Body of pancreas (tissue), 4 donors: Measurements from ENCODE around the gene ATP5IF1. TPM values are rescaled to one million over a fixed set of nuclear protein-coding genes. Genes with fewer than 3 reads are reported as not detected.

Experiments
- ATAC-seq: fragments of 150-250 bp; one replicate; pipeline ENCODE4 v1.9.1; 2016
- DNase-seq, 4 donors: peaks; one replicate each; pipeline ENCODE4 v3.0.0-alpha.2; 2019
- H3K27ac ChIP-seq, 4 donors: fragments of 200-600 bp; sonication (generic); 1 replicate in 3 of 4; 2 replicates in 1 of 4; pipeline versions ENCODE4 v1.5.1 to v1.6.1; 2016 to 2019; ENCODE audit warnings: mild to moderate bottlenecking in 1 of 4, mixed read lengths in 1 of 4, moderate library complexity in 1 of 4
- H3K27me3 ChIP-seq, 2 donors: fragments of 200-600 bp; sonication (generic); one replicate each; pipeline ENCODE4 v1.6.0; 2016; ENCODE audit warnings: mild to moderate bottlenecking in 1 of 2
- H3K36me3 ChIP-seq, 2 donors: fragments of 200-600 bp; sonication (generic); replicated peaks in 1 of 2; 2 replicates each; pipeline ENCODE4 v1.5.1; 2016; ENCODE audit warnings: low read depth in 2 of 2; ENCODE audit not compliant: insufficient read depth in 1 of 2
- H3K4me1 ChIP-seq: fragments of 200-600 bp; sonication (generic); one replicate; pipeline ENCODE4 v1.6.0; 2016
- H3K4me3 ChIP-seq, 2 donors: fragments of 200-600 bp; sonication (generic); 1 replicate in 1 of 2; 2 replicates in 1 of 2; pipeline ENCODE4 v1.5.1; 2016 to 2019
- H3K9me3 ChIP-seq, 3 donors: fragments of 200-600 bp; sonication (generic); 1 replicate in 2 of 3; 2 replicates in 1 of 3; pipeline ENCODE4 v1.5.1; 2016
- CTCF ChIP-seq, 7 experiments: fragments of 450-650 bp in 4 of 7; fragments of 200-600 bp in 3 of 7; sonication (generic) in 3 of 7; IDR thresholded peaks; one replicate each; pipeline ENCODE4 v1.5.1; 2016 to 2019; ENCODE audit warnings: antibody characterized with exemption in 7 of 7
- POLR2A ChIP-seq, 3 donors: fragments of 450-650 bp; IDR thresholded peaks; one replicate each; pipeline ENCODE4 v1.6.1; 2016; ENCODE audit warnings: antibody characterized with exemption in 3 of 3, mild to moderate bottlenecking in 2 of 3
- WGBS, 2 donors: methylation state at CpG; one replicate each; pipeline ENCODE4 v1.1.5; 2017; 5-methylcytosine and 5-hydroxymethylcytosine counted together
- intact Hi-C: fragments of 100-400 bp; cut with DNase I; formaldehyde crosslinking; loops from one replicate; pipeline ENCODE4 v1.15.1; 2023
- total RNA-seq, 2 donors: library from RNA; depleted of rRNA; stranded (reverse); fragments of >200 nt; gene quantifications; one replicate each; pipeline ENCODE4 v1.1.0, GENCODE V29; 2016

Gene ATP5IF1
- total RNA-seq, 2 donors from 2014 or later, result 62.0 to 93.4 TPM

- no peaks in the 10 kb centered on the region for H3K27me3 ChIP-seq
- H3K36me3 ChIP-seq, result peaks cover 0 to 15% of the 10 kb centered on the region in 2 donors
- no peak overlapping the region for H3K27ac ChIP-seq
- no peak overlapping the region for H3K4me3 ChIP-seq
- no peaks in the 10 kb centered on the region for H3K9me3 ChIP-seq
- intact Hi-C loops, result no loop called here
- H3K4me1 ChIP-seq, result peaks cover 9% of the 10 kb centered on the region
- ATAC-seq (no peak), DNase-seq (no peak)
- 75 to 76% methylated on average over 1 of the region's 1 CpG for WGBS, 2 donors
- TF ChIP-seq POLR2A (IDR thresholded peaks at IDR 0.05) (no peak), CTCF (IDR thresholded peaks at IDR 0.05) (no peak)
Observed at GRCh38 chr1:28209700-28210099, 26.2 kb upstream of the ATP5IF1 start.

GRCh38 chr1:28213315-28213714 lies 22.6 kb upstream of the ATP5IF1 start:
- H3K27ac ChIP-seq, result no peak overlapping the region
- H3K9me3 ChIP-seq, result no peaks in the 10 kb centered on the region
- no peak for ATAC-seq
- H3K4me3 ChIP-seq, result no peak overlapping the region
- intact Hi-C loops, result no loop called here
- DNase-seq, result no peak
- 83 to 88% methylated on average over 2 of the region's 2 CpGs for WGBS, 2 donors
- H3K36me3 ChIP-seq, result peaks cover 0 to 14% of the 10 kb centered on the region in 2 donors
- H3K27me3 ChIP-seq, result no peaks in the 10 kb centered on the region
- TF ChIP-seq POLR2A (IDR thresholded peaks at IDR 0.05) (no peak), CTCF (IDR thresholded peaks at IDR 0.05) (no peak)
- no peaks in the 10 kb centered on the region for H3K4me1 ChIP-seq

GRCh38 chr1:28229089-28229488 lies 6.8 kb upstream of the ATP5IF1 start:
- no peak for ATAC-seq
- no peak overlapping the region for H3K27ac ChIP-seq
- intact Hi-C loops, result no loop called here
- H3K27me3 ChIP-seq, result no peaks in the 10 kb centered on the region
- peaks cover 30% of the 10 kb centered on the region for H3K4me1 ChIP-seq
- H3K4me3 ChIP-seq, result no peak overlapping the region
- H3K36me3 ChIP-seq, result peaks cover 11 to 17% of the 10 kb centered on the region in 2 donors
- no peak for DNase-seq
- H3K9me3 ChIP-seq, result no peaks in the 10 kb centered on the region
- TF ChIP-seq CTCF (IDR thresholded peaks at IDR 0.05) (no peak), POLR2A (IDR thresholded peaks at IDR 0.05) (no peak)

- Histone ChIP-seq H3K27ac (no peak overlapping the region), H3K9me3 (no peaks in the 10 kb centered on the region), H3K36me3 (peaks cover 11 to 15% of the 10 kb centered on the region in 2 donors), H3K4me3 (no peak overlapping the region), H3K4me1 (peaks cover 31% of the 10 kb centered on the region), H3K27me3 (no peaks in the 10 kb centered on the region)
- intact Hi-C loops, result no loop called here
- WGBS, 2 donors, result 83 to 89% methylated on average over 2 of the region's 2 CpGs
- no peak for ATAC-seq
- no peak for DNase-seq
- TF ChIP-seq POLR2A (IDR thresholded peaks at IDR 0.05) (no peak), CTCF (IDR thresholded peaks at IDR 0.05) (no peak)
Observed at GRCh38 chr1:28229996-28230395, 5.9 kb upstream of the ATP5IF1 start.

- H3K27me3 ChIP-seq, result no peaks in the 10 kb centered on the region
- TF ChIP-seq CTCF (IDR thresholded peaks at IDR 0.05) (peak in 1 of 7 experiments; percentile 12), POLR2A (IDR thresholded peaks at IDR 0.05) (peak in 2 of 3 donors; percentile 70 to 79)
- ATAC-seq (peak; percentile 71), DNase-seq (peak; percentile 95 to 99 (median 98))
- peak within 1 kb of the TSS; percentile 94 to 99 for H3K4me3 ChIP-seq
- 1% methylated on average over 27 to 40 of the region's 40 CpGs for WGBS, 2 donors
- peaks cover 47% of the 10 kb centered on the region for H3K4me1 ChIP-seq
- H3K36me3 ChIP-seq, result peaks cover 2 to 8% of the 10 kb centered on the region in 2 donors
- peak within 1 kb of the TSS; percentile 40 to 84 (median 78) for H3K27ac ChIP-seq
- intact Hi-C loops, result no loop called here
- H3K9me3 ChIP-seq, result no peaks in the 10 kb centered on the region
Observed at GRCh38 chr1:28232558-28233263, 3.2 kb upstream of the ATP5IF1 start, which contains the start of gene DNAJC8. DNAJC8 (minus strand) TSS chr1:28233029; CDS start chr1:28232998, 31 bp downstream.
